PFSK-1 (cell line): ENCODE measurements around the gene TFDP2.

Experiments used
- POLR2AphosphoS5 ChIP-seq: IDR thresholded peaks from 2 replicates; pipeline ENCODE4 v1.6.1; 2012; ENCODE audit warnings: low read depth, mild to moderate bottlenecking, control low read depth, low read length, moderate library complexity
- REST ChIP-seq, 2 experiments: IDR thresholded peaks; 2 replicates each; pipeline versions ENCODE4 v1.6.1 to v1.8.0; 2011 to 2012; ENCODE audit warnings: low read depth in 2 of 2, low read length in 2 of 2, control low read depth in 1 of 2, inconsistent platforms in 1 of 2, mild to moderate bottlenecking in 1 of 2, moderate library complexity in 1 of 2; ENCODE audit not compliant: insufficient read depth in 1 of 2

- no peak for TF ChIP-seq POLR2AphosphoS5
- TF ChIP-seq REST (IDR thresholded peaks at IDR 0.05; ENCODE audit: insufficient read depth in 1 of 2, low read depth in 2 of 2, low read length in 2 of 2), result no peak
These were observed 102.9 kb downstream of the TFDP2 start for GRCh38 chr3:142046320-142047020.
